ENCODE data around the gene LRFN4.

GRCh38 chr11:66909181-66909580, 52.3 kb downstream of the LRFN4 start:
- TF ChIP-seq CTCF (conservative IDR thresholded peaks at IDR 0.05 in 1 of 2, IDR thresholded peaks at IDR 0.05 in 1 of 2; ENCODE audit: extremely low read depth in 1 of 2, insufficient read depth in 1 of 2, low read depth in 1 of 2, low read length in 2 of 2) (no peak), EZH2 (IDR thresholded peaks at IDR 0.05; ENCODE audit: borderline replicate concordance, low read length) (no peak)

Measured in mammary epithelial cell (primary cell).